GM19099 (cell line): ENCODE data around the gene PRSS23.

Experiments used
- POLR2A ChIP-seq: IDR thresholded peaks from 3 replicates; pipeline ENCODE4 v1.6.1; 2011; ENCODE audit warnings: low read depth; ENCODE audit not compliant: insufficient read length; ENCODE audit errors: extremely low read depth

The PRSS23 gene

GRCh38 chr11:86784241-86784681 lies 16.1 kb upstream of the PRSS23 start:
- TF ChIP-seq POLR2A = no peak

- no peak for TF ChIP-seq POLR2A
Observed at GRCh38 chr11:86785576-86785975, 14.8 kb upstream of the PRSS23 start.

GRCh38 chr11:86787018-86787536 lies 13.3 kb upstream of the PRSS23 start:
- TF ChIP-seq POLR2A = no peak

GRCh38 chr11:86787656-86788055 lies 12.7 kb upstream of the PRSS23 start:
- no peak for TF ChIP-seq POLR2A

- no peak for TF ChIP-seq POLR2A
Observed at GRCh38 chr11:86790195-86790725, 10.1 kb upstream of the PRSS23 start.

GRCh38 chr11:86790867-86791849 lies 9.2 kb upstream of the PRSS23 start:
- no peak for TF ChIP-seq POLR2A

- TF ChIP-seq POLR2A = no peak
Observed at GRCh38 chr11:86792150-86792549, 8.2 kb upstream of the PRSS23 start.

- TF ChIP-seq POLR2A = no peak
Observed at GRCh38 chr11:86793307-86793706, 7.0 kb upstream of the PRSS23 start.

GRCh38 chr11:86795511-86795910 lies 4.8 kb upstream of the PRSS23 start:
- no peak for TF ChIP-seq POLR2A

- no peak for TF ChIP-seq POLR2A
Observed at GRCh38 chr11:86795949-86796348, 4.4 kb upstream of the PRSS23 start.

GRCh38 chr11:86797133-86797532 lies 3.2 kb upstream of the PRSS23 start:
- TF ChIP-seq POLR2A = no peak

- no peak for TF ChIP-seq POLR2A
Observed at GRCh38 chr11:86798988-86799387, 1.4 kb upstream of the PRSS23 start.

GRCh38 chr11:86799680-86800075 lies 664 bp upstream of the PRSS23 start:
- TF ChIP-seq POLR2A = no peak

GRCh38 chr11:86800960-86801272 lies 574 bp downstream of the PRSS23 start:
- TF ChIP-seq POLR2A = no peak

GRCh38 chr11:86801364-86801763 lies 1.0 kb downstream of the PRSS23 start:
- no peak for TF ChIP-seq POLR2A

- no peak for TF ChIP-seq POLR2A
Observed at GRCh38 chr11:86802146-86802545, 1.8 kb downstream of the PRSS23 start.

- no peak for TF ChIP-seq POLR2A
Observed at GRCh38 chr11:86802601-86803051, 2.3 kb downstream of the PRSS23 start.
